GM21717 (cell line): Measurements from ENCODE around the gene PGAM5.
A peak's percentile ranks its signal among the peaks of the same experiment; 100 is the strongest.

Experiments
- ATAC-seq: cut with Tn5 transposase; IDR thresholded peaks from one replicate; pipeline ENCODE4 v1.9.1; 2021; ENCODE audit warnings: mild to moderate bottlenecking, moderate library complexity; ENCODE audit not compliant: unreplicated experiment

Gene PGAM5

GRCh38 chr12:132710405-132711079 lies at the start of gene PGAM5:
Gene PGAM5, plus strand, starts transcription at chr12:132710842. Its CDS starts 35 bp downstream, at chr12:132710877.
- ATAC-seq = peak; percentile 78

- ATAC-seq = no peak
Observed at GRCh38 chr12:132660996-132661395, 49.6 kb upstream of the PGAM5 start.

DNA sequence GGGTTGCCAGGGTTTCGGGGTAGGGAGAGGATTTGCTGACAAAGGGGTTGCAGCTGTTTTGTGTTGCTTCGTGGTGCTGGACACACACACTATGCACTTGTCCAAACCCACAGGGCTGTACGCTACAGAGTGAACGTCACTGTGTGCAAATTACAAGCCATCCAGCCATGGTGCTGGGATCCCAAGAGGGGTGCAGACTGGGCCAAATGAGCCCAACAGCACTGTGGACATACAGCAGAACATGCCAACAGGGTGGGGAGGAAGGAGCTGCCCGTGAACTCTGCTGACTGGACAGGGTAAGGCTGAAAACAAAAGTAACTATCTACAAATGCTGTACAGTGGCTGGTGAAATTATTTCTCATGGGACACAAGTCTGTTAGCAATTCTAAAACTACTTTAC lies 48.7 kb upstream of the PGAM5 start:
- no peak for ATAC-seq

- ATAC-seq = no peak
Observed at GRCh38 chr12:132662901-132663755, 47.5 kb upstream of the PGAM5 start.

DNA sequence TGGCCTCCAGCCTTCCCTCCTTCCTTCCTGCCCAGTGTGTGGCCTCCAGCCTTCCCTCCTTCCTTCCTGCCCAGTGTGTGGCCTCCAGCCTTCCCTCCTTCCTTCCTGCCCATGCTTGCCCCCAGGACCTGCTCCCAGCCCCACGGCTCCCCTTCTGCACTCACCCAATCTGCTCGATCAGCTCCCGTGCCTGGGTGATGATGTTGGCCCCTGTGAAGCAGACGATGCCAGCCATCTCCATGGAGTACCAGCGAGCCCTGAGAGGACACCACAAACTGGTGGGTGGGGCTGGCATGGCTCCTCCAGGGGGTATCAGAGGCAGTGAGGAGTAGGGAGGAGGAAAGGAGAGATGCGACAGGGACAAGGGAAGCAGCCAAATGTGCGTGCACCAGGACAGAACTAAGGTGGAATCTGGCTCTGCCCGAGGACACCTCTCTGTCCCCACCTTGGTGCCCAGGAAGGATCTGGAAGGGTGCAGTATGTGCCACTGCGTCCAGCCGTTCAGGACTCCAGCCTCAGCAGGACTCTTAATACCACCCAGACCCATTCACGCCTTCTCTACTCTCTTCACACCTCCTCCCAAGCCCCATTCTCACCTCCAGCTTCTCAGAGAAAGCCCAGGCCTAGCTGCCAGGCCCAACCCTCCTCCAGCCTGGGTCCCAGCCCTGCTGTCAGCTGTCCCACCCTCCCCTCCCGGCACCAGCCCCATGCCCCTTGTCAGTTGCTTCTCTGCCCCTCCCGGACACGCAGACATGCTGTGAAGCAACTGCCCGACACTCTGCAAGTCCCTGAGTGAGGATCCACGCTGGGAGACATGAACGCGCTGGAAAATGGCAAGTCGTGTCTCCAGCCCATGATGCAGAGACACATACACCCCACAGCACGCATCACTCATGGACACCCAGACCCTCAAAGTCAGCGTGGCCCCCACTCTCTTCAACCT lies 46.2 kb upstream of the PGAM5 start:
- ATAC-seq = no peak

DNA sequence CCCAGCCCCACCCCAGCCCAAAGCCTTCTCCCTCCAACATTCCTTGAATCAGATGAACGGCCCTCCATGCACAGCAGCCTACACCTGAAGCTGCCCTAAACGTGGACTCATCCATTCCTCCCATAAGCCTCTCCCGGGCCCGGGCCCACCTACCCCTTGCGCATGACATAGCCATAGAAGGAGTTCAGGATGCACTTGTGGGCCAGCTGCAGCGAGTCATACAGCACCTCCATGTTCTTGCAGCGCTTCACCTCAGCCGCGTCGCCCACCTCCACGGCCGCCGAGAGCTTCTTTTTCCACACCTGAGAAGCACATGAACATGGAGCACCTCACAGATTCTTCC lies 45.5 kb upstream of the PGAM5 start:
- no peak for ATAC-seq

DNA sequence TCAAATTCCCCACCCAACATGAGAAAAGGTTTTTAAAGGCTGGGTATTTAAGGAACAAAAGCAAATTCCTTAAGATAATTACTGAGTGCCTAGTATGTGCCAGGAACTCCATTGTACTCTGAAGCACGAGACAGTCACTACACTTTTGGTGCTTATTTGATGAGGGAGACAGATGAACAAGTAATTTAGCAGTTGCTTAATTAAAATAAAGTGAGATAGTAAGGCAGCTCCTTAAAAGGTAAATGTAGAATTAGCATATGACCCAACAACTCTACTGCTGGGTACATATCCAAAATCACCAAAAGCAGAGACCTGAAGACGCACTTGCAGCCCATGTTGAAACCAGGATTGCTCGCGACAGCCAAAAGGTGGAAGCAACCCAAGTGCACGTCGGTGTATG lies 44.8 kb upstream of the PGAM5 start:
- ATAC-seq = no peak

- ATAC-seq = no peak
Observed at GRCh38 chr12:132668191-132669088, 42.2 kb upstream of the PGAM5 start.

GRCh38 chr12:132669166-132669879 lies 41.3 kb upstream of the PGAM5 start:
- ATAC-seq = no peak

- ATAC-seq = no peak
Observed at GRCh38 chr12:132672116-132672515, 38.5 kb upstream of the PGAM5 start.

GRCh38 chr12:132672678-132673077 lies 38.0 kb upstream of the PGAM5 start:
- ATAC-seq = no peak

DNA sequence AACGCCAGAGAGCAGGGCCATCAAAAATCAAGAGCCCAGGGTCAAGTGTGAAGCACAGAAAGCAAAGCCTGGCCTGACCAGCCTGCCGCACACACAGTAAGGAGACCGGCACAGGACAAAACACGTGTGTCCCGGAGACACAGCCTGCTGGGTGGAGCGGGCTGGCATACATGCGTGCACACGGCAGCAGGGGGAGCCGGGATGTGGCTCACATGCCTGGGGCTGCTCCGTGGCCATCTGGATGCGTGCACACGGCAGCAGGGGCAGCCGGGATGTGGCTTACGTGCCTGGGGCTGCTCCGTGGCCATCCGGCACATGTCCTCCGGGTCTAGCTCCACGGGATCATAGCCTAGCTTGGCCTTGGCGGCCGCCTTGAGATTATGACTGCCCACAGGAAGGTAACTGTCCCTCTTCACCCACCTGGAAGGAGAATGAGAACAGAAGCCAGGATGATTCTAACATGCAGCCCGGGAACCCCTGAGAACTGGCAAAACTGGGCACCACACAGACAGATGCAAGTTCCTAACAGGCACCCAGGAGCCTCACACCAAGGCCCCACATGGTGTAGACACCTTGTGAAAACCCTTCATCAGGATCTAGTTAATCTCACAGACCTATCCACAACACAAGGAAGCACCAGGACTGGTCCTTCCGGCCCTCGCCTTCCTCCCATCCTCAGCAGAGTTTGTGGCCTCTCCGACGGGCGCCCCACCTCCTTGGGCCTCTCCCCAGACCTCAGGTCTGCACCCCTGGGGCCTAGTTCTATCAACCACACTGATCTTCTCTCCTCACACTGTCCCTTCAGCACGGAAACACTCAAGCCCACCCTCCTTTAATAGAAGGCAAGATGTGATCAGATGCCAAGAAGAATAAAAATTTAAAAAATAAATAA lies 37.1 kb upstream of the PGAM5 start:
- no peak for ATAC-seq

- ATAC-seq = no peak
Observed at GRCh38 chr12:132674561-132674960, 36.1 kb upstream of the PGAM5 start.

DNA sequence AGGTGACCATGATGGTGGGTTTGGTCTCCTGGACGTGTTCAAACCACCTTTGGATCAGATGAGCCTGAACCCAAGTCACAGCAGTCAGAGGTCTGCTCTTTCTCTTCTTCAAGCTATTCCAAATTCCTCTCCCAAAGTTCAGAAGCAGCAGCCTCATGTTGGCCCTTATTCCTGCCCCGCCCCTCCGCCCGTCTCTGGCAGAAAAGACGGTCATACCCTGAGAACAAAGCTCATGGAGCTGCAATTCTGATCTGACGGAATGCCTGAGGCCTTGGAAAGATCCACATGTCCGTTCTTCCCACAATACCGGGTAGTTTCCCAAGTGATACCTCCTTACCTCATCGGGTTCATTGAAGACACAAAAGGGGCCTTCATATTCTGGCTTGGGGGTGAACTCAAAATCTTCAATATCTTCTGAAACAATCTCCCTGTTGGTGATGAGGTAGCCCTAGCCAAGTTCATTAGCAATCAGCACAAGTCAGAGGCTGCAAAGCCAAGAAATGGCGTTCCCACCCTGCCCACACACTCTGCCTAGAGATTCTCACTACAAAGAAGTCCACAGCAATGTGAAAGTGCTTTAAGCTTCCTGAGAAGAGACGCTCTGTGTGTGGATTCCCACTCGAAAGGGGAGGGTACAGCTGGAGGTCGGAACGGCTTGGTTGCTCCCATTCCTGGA lies 34.7 kb upstream of the PGAM5 start:
- ATAC-seq = no peak

DNA sequence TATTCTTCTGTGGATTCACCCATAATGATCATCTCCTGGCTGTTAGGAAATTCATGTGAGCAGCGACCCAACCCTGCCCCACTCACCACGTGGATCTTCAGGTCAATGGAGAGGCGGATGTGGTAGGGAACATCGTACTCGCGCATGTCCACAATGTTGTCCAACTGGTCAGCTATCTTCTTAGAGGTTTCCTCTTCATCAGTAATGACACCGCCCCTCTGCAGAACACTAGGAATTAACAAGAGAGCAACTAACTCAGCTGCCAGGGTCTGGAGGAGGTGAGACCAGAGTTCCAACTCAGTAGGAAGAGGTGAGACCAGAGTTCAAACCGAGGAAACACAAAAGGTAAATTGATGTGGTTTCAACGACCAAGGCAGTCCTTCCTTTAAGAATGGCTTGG lies 33.1 kb upstream of the PGAM5 start:
- ATAC-seq = no peak

DNA sequence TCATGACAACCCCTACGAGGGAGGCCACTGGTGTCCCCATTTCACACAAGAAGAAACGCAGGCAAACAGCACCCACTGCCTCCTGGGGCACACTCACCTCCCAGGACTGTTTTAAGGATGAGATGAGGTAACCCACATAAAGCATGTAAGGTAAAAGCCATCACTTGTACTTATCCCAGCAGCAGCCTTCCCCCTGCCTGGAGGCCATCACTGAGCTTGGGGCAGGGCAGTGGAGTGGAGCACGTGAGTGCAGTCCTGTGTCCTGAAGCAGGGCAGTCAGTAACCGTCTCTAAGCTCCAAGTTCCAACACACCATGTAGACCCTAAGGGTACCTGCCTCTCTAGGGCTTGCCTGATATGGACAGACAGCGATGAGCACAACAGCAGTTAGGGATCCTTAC lies 25.2 kb upstream of the PGAM5 start:
- no peak for ATAC-seq

GRCh38 chr12:132686825-132687210 lies 23.8 kb upstream of the PGAM5 start:
- ATAC-seq = peak; percentile 39
